ENCODE data around the gene PPP1R14B.
A peak's percentile ranks its signal among the peaks of the same experiment; 100 is the strongest.

Gene PPP1R14B

DNA sequence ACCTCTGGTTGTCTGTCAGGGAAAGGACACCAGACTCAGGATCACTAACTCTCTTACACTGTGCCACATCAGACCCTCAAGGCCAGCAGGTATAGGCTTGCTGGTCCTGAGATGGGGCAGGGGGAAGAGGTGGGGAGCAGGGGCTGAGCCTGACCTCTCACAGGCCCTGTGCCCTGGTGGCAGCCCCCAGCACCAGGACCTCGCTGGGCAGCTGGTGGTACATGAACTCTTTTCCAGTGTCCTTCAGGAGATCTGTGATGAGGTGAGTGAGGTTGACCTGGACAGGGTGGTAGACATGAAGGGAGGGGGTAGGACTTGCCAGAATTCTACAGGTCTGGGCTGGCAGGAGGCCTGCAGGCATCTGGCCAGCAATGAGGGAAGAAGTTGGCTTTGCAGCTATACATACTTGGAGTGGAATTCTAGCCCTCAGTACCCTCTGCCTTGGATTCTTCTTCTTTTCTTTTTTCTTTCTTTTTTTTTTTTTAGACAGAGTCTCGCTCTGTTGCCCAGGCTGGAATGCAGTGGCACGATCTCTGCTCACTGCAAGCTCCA, 19.3 kb downstream of the PPP1R14B start:
- H3K4me3 ChIP-seq (replicated peaks; ENCODE audit: low read depth, low read length): peak overlapping the region; percentile 79
- no peak for DNase-seq (ENCODE audit: low read depth)
- TF ChIP-seq, protein P1, sequence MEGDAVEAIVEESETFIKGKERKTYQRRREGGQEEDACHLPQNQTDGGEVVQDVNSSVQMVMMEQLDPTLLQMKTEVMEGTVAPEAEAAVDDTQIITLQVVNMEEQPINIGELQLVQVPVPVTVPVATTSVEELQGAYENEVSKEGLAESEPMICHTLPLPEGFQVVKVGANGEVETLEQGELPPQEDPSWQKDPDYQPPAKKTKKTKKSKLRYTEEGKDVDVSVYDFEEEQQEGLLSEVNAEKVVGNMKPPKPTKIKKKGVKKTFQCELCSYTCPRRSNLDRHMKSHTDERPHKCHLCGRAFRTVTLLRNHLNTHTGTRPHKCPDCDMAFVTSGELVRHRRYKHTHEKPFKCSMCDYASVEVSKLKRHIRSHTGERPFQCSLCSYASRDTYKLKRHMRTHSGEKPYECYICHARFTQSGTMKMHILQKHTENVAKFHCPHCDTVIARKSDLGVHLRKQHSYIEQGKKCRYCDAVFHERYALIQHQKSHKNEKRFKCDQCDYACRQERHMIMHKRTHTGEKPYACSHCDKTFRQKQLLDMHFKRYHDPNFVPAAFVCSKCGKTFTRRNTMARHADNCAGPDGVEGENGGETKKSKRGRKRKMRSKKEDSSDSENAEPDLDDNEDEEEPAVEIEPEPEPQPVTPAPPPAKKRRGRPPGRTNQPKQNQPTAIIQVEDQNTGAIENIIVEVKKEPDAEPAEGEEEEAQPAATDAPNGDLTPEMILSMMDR (IDR thresholded peaks at IDR 0.05; ENCODE audit: low read length, missing control alignments): no peak

DNA sequence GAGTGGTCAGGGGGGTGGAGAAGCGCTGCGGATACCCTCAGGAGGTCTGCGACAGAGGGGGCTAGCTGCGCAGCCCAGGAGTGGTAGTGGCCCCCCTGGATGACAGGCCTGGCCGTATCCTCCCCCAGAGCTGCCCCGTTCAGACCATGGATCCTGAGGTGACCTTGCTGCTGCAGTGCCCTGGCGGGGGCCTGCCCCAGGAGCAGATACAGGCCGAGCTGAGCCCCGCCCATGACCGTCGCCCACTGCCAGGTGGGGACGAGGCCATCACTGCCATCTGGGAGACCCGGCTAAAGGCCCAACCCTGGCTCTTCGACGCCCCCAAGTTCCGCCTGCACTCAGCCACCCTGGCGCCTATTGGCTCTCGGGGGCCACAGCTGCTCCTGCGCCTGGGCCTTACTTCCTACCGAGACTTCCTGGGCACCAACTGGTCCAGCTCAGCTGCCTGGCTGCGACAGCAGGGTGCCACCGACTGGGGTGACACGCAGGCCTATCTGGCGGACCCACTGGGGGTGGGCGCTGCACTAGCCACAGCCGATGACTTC, 20.2 kb downstream of the PPP1R14B start:
- peak overlapping the region; percentile 79 for H3K4me3 ChIP-seq (replicated peaks; ENCODE audit: low read depth, low read length)
- TF ChIP-seq, protein P1 (IDR thresholded peaks at IDR 0.05; ENCODE audit: low read length, missing control alignments): no peak
- DNase-seq (ENCODE audit: low read depth): no peak

DNA sequence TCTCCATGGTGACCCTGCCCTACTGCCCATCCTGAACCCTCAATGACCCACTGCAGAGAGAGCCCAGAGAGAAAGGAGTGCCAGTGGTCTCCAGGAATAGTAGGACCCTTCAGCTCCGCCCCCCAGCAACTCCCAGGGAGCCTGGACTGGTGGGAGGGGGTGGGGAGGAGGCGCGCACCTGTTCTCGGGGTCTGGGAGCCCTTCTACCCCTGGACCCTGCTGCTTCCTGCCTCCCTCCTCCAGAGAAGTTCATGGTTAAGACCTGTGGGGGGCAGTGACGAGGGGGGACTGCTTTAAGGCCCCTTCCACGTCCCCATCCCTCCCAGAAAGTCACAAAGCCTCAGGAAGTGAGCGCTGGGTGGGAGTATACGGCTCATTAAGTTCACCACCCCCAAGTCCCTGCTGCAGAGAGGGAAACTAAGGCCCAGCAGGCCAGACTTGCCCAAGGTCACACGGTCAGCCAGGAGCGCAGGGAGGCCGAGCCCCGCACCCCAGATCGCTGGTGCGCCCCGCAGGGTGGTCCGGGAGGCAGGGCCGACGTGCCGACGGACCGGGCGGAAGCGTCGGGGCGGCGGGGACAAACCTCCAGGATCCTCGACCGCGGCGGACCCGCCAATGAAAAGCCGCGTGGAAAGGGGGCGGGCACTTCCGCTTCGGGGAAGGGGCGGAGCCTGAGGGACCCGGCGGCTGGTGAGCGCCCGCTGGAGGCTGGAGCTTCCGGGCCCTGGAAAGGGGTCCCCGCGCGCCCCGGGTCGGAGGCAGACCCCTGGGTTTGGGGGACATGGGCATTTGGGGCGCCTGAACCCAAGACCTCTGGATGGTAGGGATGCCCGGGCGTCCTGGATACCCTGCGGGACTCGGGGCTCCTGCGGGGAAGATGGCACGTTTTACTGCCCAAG, 20.9 kb downstream of the PPP1R14B start, which contains the start of the genes NUDT22 and TRPT1:
NUDT22 (plus strand) TSS at position 667 of the 899 bp plus-strand sequence. CDS start 379 bp downstream, outside the sequence.
TRPT1 (minus strand) TSS at position 579 of the 899 bp plus-strand sequence; CDS start at position 253, 326 bp downstream.
- H3K4me3 ChIP-seq (replicated peaks; ENCODE audit: low read depth, low read length): peak within 1 kb of the TSS; percentile 79
- TF ChIP-seq, protein P1 (IDR thresholded peaks at IDR 0.05; ENCODE audit: low read length, missing control alignments): peak; percentile 22
- peak; percentile 69 for DNase-seq (ENCODE audit: low read depth)

- H3K4me3 ChIP-seq (replicated peaks; ENCODE audit: low read depth, low read length): peak overlapping the region; percentile 79
- no peak for DNase-seq (ENCODE audit: low read depth)
- TF ChIP-seq, protein P1 (IDR thresholded peaks at IDR 0.05; ENCODE audit: low read length, missing control alignments): no peak
Measured at GRCh38 chr11:64224891-64225607, 21.7 kb downstream of the PPP1R14B start.

DNA sequence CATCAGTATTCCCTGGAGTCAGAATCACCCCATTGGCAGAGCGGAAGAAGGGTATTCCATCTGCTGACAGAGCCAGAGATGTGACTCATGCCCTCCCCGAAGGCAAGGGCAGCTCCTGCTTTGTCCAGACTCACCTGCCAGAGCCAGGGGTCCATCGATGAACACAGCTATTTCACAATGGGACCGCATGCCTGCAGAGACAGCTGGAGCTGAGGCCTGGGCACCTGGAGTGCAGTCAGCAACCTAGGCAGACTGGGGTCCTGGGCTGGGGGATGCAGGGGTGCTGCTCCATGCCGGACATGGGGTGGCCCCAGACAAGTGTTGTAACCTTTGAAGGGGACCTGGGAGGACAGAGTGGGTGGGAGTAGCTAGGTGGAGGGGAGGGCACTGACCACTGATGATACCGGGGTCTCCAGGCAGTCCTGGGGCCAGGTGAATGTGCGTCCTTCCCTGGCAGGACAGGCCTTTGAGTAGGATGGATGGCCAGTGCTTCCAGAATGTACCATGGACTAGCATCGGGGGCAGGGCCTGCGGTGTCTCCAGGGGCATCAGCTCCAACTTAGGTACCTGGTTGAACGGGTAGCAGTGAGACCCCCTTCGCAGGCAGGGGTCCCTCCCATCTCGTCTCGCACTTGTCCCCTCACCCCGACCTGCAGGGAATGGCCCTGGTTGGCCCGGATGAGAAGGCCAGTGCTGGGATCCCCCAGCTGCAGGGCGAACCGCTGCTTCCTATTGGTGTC, 22.4 kb downstream of the PPP1R14B start:
- no peak for DNase-seq (ENCODE audit: low read depth)
- no peak overlapping the region for H3K4me3 ChIP-seq (replicated peaks; ENCODE audit: low read depth, low read length)
- TF ChIP-seq, protein P1 (IDR thresholded peaks at IDR 0.05; ENCODE audit: low read length, missing control alignments): no peak
